ENCODE data around the gene ATP10B. TPM values are rescaled to one million over a fixed set of nuclear protein-coding genes. Genes with fewer than 3 reads are reported as not detected.

Gene ATP10B
- total and polyA plus RNA-seq, 2 of the 13 experiments (the other 11 are each of a cell fraction or from before 2014, with no cell fraction given): not detected

- ChIA-PET CTCF (ENCODE audit: low intra/inter-chr PET ratio, low total read pairs) (no interaction called here), POLR2A (no interaction called here)
- Histone ChIP-seq H3K4me1 (ENCODE audit: insufficient read depth, low read length) (no peaks in the 10 kb centered on the region), H3K9me3 (ENCODE audit: low read length) (no peaks in the 10 kb centered on the region), H3K79me2 (ENCODE audit: insufficient read depth, low read length) (no peaks in the 10 kb centered on the region), H3K27ac (ENCODE audit: extremely low read length, insufficient read depth, low read length) (no peak overlapping the region), H3K27me3 (ENCODE audit: control insufficient read depth in 1 of 2, insufficient read depth in 2 of 2, low read length in 2 of 2) (no peaks in the 10 kb centered on the region), H3K4me2 (ENCODE audit: low read depth, low read length) (no peak overlapping the region), H2AFZ (ENCODE audit: low read length) (no peak overlapping the region), H4K20me1 (ENCODE audit: insufficient read depth, low read length) (no peaks in the 10 kb centered on the region), H3K36me3 (replicated peaks in 1 of 2; ENCODE audit: control insufficient read depth in 1 of 2, insufficient read depth in 2 of 2, low read length in 2 of 2) (no peaks in the 10 kb centered on the region), H3K4me3 (replicated peaks in 1 of 3; ENCODE audit: insufficient read depth in 1 of 3, low read depth in 2 of 3, low read length in 3 of 3) (no peak overlapping the region), H3K9ac (ENCODE audit: insufficient read depth, low read depth, low read length) (no peak overlapping the region)
- intact Hi-C loops (cut with micrococcal nuclease; ENCODE audit: unreplicated experiment) (no loop called here), in situ Hi-C loops (cut with HindIII; ENCODE audit: extremely low pct_ligation_motif_present, low pct_unique_long_range_greater_than_20kb) (no loop called here)
- ATAC-seq (no peak), FAIRE-seq (no peak), DNase-seq (ENCODE audit: low spot score) (no peak)
- no TSS peak for BruUV-seq (replicated peaks)
- 30% methylated on average over 3 of the region's 3 CpGs for WGBS (ENCODE audit: low lambda C conversion rate)
- TF ChIP-seq ZNF337 (CRISPR knock-in tag; IDR thresholded peaks at IDR 0.05; ENCODE audit: borderline replicate concordance, low read depth) (no peak), NPAS2 (CRISPR knock-in tag; IDR thresholded peaks at IDR 0.05; ENCODE audit: borderline replicate concordance) (no peak), ZNF768 (CRISPR knock-in tag; IDR thresholded peaks at IDR 0.05) (no peak), ZKSCAN5 (CRISPR knock-in tag; IDR thresholded peaks at IDR 0.05) (no peak), E2F1 (CRISPR knock-in tag; IDR thresholded peaks at IDR 0.05) (no peak), KLF16 (CRISPR knock-in tag; IDR thresholded peaks at IDR 0.05) (no peak), PRDM4 (CRISPR knock-in tag; IDR thresholded peaks at IDR 0.05; ENCODE audit: borderline replicate concordance) (no peak), GMEB1 (CRISPR knock-in tag; IDR thresholded peaks at IDR 0.05; ENCODE audit: borderline replicate concordance) (no peak), ZNF646 (CRISPR knock-in tag; IDR thresholded peaks at IDR 0.05) (no peak), KLF15 (CRISPR knock-in tag; IDR thresholded peaks at IDR 0.05; ENCODE audit: borderline replicate concordance) (no peak), MAF1 (CRISPR knock-in tag; IDR thresholded peaks at IDR 0.05; ENCODE audit: borderline replicate concordance) (no peak), FOXA1 (IDR thresholded peaks at IDR 0.05) (no peak), FOXA1 (CRISPR knock-in tag; IDR thresholded peaks at IDR 0.05) (no peak), ZSCAN9 (CRISPR knock-in tag; IDR thresholded peaks at IDR 0.05; ENCODE audit: borderline replicate concordance) (no peak)
Observed at GRCh38 chr5:160702934-160703333, 149.1 kb downstream of the ATP10B start.
